Smooth muscle cell of trachea (primary cell): Measurements from ENCODE around the gene AGXT2. TPM values are rescaled to one million over a fixed set of nuclear protein-coding genes. Genes with fewer than 3 reads are reported as not detected.

ENCODE experiments used
- total RNA-seq: library from RNA; depleted of rRNA; stranded (reverse); fragments of >200 nt; gene quantifications from 2 replicates; pipeline ENCODE4 v1.2.1, GENCODE V29; 2014

Gene AGXT2, protein sequence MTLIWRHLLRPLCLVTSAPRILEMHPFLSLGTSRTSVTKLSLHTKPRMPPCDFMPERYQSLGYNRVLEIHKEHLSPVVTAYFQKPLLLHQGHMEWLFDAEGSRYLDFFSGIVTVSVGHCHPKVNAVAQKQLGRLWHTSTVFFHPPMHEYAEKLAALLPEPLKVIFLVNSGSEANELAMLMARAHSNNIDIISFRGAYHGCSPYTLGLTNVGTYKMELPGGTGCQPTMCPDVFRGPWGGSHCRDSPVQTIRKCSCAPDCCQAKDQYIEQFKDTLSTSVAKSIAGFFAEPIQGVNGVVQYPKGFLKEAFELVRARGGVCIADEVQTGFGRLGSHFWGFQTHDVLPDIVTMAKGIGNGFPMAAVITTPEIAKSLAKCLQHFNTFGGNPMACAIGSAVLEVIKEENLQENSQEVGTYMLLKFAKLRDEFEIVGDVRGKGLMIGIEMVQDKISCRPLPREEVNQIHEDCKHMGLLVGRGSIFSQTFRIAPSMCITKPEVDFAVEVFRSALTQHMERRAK
- total RNA-seq: 0.17 TPM in 1 of 2 replicates, not detected in the other

GRCh38 chr5:35047785-35048404, at the start of gene AGXT2:
TSS of gene AGXT2 (minus strand) at chr5:35047949. CDS start at chr5:35047892, 57 bp downstream.

Other genes with a start within 250 kb of the AGXT2 start
- under 0.01 and 0.87 TPM in 2 replicates for gene TTC23L, start 208.8 kb downstream of the AGXT2 start, total RNA-seq
- gene RAD1, start 132.4 kb downstream of the AGXT2 start, total RNA-seq: 26.0 and 42.0 TPM in 2 replicates
- 20.0 and 32.3 TPM in 2 replicates for gene BRIX1, start 132.2 kb downstream of the AGXT2 start, total RNA-seq
- gene DNAJC21, start 118.4 kb downstream of the AGXT2 start, total RNA-seq: 33.2 and 37.2 TPM in 2 replicates
- under 0.01 and 0.17 TPM in 2 replicates for gene PRLR, start 182.5 kb upstream of the AGXT2 start, total RNA-seq